IMR-90 (cell line): ENCODE data around the gene NR0B2. TPM values are rescaled to one million over a fixed set of nuclear protein-coding genes. Genes with fewer than 3 reads are reported as not detected.

ENCODE experiments used
- ATAC-seq: fragments of 200-7000 bp; cut with Tn5 transposase; 2 replicates; pipeline ENCODE4 v1.9.1; 2020; ENCODE audit warnings: low read depth, mild to moderate bottlenecking, moderate library complexity
- BruUV-seq: library from RNA; stranded (reverse); fragments of 400-500 nt; replicated peaks from 2 replicates; lab custom pipeline; 2021; lab: Mats Ljungman, UMichigan
- CTCF ChIA-PET: fragments of 300-600 bp; formaldehyde crosslinking; extraction: SDS; loops from one replicate; lab custom pipeline; 2021; ENCODE audit warnings: antibody characterized with exemption; lab: Yijun Ruan, JAX
- POLR2A ChIA-PET: fragments of 300-600 bp; sonication (Branson Sonifier 250); formaldehyde crosslinking; loops from one replicate; lab custom pipeline; 2022; ENCODE audit warnings: antibody characterized with exemption; ENCODE audit not compliant: unreplicated experiment; lab: Charles Lee
- DNase-seq: peaks from one replicate; pipeline ENCODE4 v3.0.0; 2013
- H2AFZ ChIP-seq: replicated peaks from 2 replicates; pipeline ENCODE3; 2013; ENCODE audit warnings: low read length, mild to moderate bottlenecking; ENCODE audit not compliant: poor library complexity
- H2AK5ac ChIP-seq: 2 replicates; pipeline ENCODE4 v1.6.1; 2013; ENCODE audit warnings: low read depth, low read length, inconsistent platforms
- H2AK9ac ChIP-seq: replicated peaks from 2 replicates; pipeline ENCODE3; 2013; ENCODE audit warnings: mild to moderate bottlenecking, low read depth, low read length, moderate library complexity; ENCODE audit not compliant: poor library complexity
- H2BK120ac ChIP-seq: 2 replicates; pipeline ENCODE4 v1.6.1; 2013; ENCODE audit warnings: low read depth, low read length, inconsistent platforms
- H2BK15ac ChIP-seq: 3 replicates; pipeline ENCODE4 v1.6.1; 2013; ENCODE audit warnings: low read depth, low read length, inconsistent platforms
- H2BK20ac ChIP-seq: 2 replicates; pipeline ENCODE4 v1.6.1; 2013; ENCODE audit warnings: low read depth, mild to moderate bottlenecking, inconsistent platforms, low read length, moderate library complexity
- H2BK5ac ChIP-seq: 2 replicates; pipeline ENCODE4 v1.6.1; 2013; ENCODE audit warnings: mild to moderate bottlenecking, low read depth, low read length, inconsistent platforms; ENCODE audit not compliant: poor library complexity, severe bottlenecking
- H3K14ac ChIP-seq: replicated peaks from 2 replicates; pipeline ENCODE4 v1.6.1; 2013; ENCODE audit warnings: low read depth, low read length, inconsistent platforms
- H3K18ac ChIP-seq: 2 replicates; pipeline ENCODE4 v1.6.1; 2013; ENCODE audit warnings: low read depth, low read length, control low read depth
- H3K23ac ChIP-seq: 2 replicates; pipeline ENCODE4 v1.6.1; 2013; ENCODE audit warnings: low read depth, low read length, inconsistent platforms
- H3K27ac ChIP-seq: 2 replicates; pipeline ENCODE4 v1.5.1; 2013; ENCODE audit warnings: mild to moderate bottlenecking, control low read depth, low read length; ENCODE audit not compliant: insufficient read depth
- H3K27me3 ChIP-seq: 2 replicates; pipeline ENCODE4 v1.6.1; 2013; ENCODE audit warnings: low read length; ENCODE audit not compliant: control insufficient read depth, insufficient read depth
- H3K36me3 ChIP-seq: 2 replicates; pipeline ENCODE4 v1.6.1; 2013; ENCODE audit warnings: low read length, mixed read lengths; ENCODE audit not compliant: control insufficient read depth, insufficient read depth
- H3K4ac ChIP-seq: 2 replicates; pipeline ENCODE4 v1.6.1; 2013; ENCODE audit warnings: low read depth, low read length, inconsistent platforms
- H3K4me1 ChIP-seq: 2 replicates; pipeline ENCODE4 v1.6.1; 2013; ENCODE audit warnings: low read length, mixed read lengths; ENCODE audit not compliant: control insufficient read depth, insufficient read depth
- H3K4me2 ChIP-seq: 2 replicates; pipeline ENCODE4 v1.6.1; 2013; ENCODE audit warnings: low read depth, mild to moderate bottlenecking, control low read depth, low read length, moderate library complexity
- H3K4me3 ChIP-seq: 2 replicates; pipeline ENCODE4 v1.5.1; 2013; ENCODE audit warnings: low read depth, mild to moderate bottlenecking, control low read depth, low read length, moderate library complexity; ENCODE audit not compliant: insufficient read depth
- H3K56ac ChIP-seq: 2 replicates; pipeline ENCODE4 v1.6.1; 2013; ENCODE audit warnings: low read length, inconsistent platforms; ENCODE audit not compliant: insufficient read depth; ENCODE audit errors: extremely low read depth
- H3K79me1 ChIP-seq, 2 experiments: 2 replicates each; pipeline ENCODE4 v1.6.1; 2013; ENCODE audit warnings: low read length in 2 of 2, inconsistent platforms in 1 of 2, low read depth in 1 of 2
- H3K9ac ChIP-seq: 2 replicates; pipeline ENCODE4 v1.6.1; 2013; ENCODE audit warnings: low read depth, low read length, control low read depth
- H3K9me1 ChIP-seq: 2 replicates; pipeline ENCODE4 v1.6.1; 2013; ENCODE audit warnings: low read length, inconsistent platforms; ENCODE audit not compliant: insufficient read depth
- H3K9me3 ChIP-seq: 2 replicates; pipeline ENCODE4 v1.6.1; 2013; ENCODE audit warnings: low read length; ENCODE audit not compliant: control insufficient read depth, insufficient read depth
- H4K20me1 ChIP-seq: 2 replicates; pipeline ENCODE4 v1.6.1; 2013; ENCODE audit warnings: low read length, inconsistent platforms; ENCODE audit not compliant: insufficient read depth
- H4K5ac ChIP-seq: 2 replicates; pipeline ENCODE4 v1.6.1; 2013; ENCODE audit warnings: mild to moderate bottlenecking, low read depth, low read length, control low read depth
- H4K8ac ChIP-seq, 2 experiments: 2 replicates each; pipeline ENCODE4 v1.6.1; 2013; ENCODE audit warnings: low read depth in 2 of 2, low read length in 2 of 2, control low read depth in 1 of 2, inconsistent platforms in 1 of 2
- H4K91ac ChIP-seq: 2 replicates; pipeline ENCODE4 v1.6.1; 2013; ENCODE audit warnings: low read depth, low read length, inconsistent platforms; ENCODE audit not compliant: insufficient read depth
- BHLHE40 ChIP-seq: fragments of 150-350 bp; IDR thresholded peaks from 2 replicates; pipeline ENCODE4 v1.6.1; 2016; ENCODE audit warnings: mild to moderate bottlenecking, low read depth, low read length
- CHD1 ChIP-seq: IDR thresholded peaks from 2 replicates; pipeline ENCODE4 v1.6.1; 2012; ENCODE audit warnings: low read depth, low read length, improper control_type of control experiment
- FOS ChIP-seq: fragments of 150-350 bp; IDR thresholded peaks from 2 replicates; pipeline ENCODE4 v1.6.1; 2016; ENCODE audit warnings: low read depth, low read length
- MAFK ChIP-seq: IDR thresholded peaks from 2 replicates; pipeline ENCODE4 v1.6.1; 2012; ENCODE audit warnings: low read depth, low read length, improper control_type of control experiment
- MAZ ChIP-seq: IDR thresholded peaks from 2 replicates; pipeline ENCODE4 v1.6.1; 2012; ENCODE audit warnings: low read depth, mild to moderate bottlenecking, low read length, improper control_type of control experiment, moderate library complexity, borderline replicate concordance
- MXI1 ChIP-seq: IDR thresholded peaks from 2 replicates; pipeline ENCODE4 v1.6.1; 2012; ENCODE audit warnings: low read depth, mild to moderate bottlenecking, low read length, moderate library complexity, borderline replicate concordance
- POLR2A ChIP-seq: IDR thresholded peaks from 2 replicates; pipeline ENCODE4 v1.6.1; 2012; ENCODE audit warnings: mild to moderate bottlenecking, low read depth, low read length
- RCOR1 ChIP-seq: IDR thresholded peaks from 2 replicates; pipeline ENCODE4 v1.6.1; 2012; ENCODE audit warnings: mild to moderate bottlenecking, low read length, improper control_type of control experiment; ENCODE audit not compliant: insufficient replicate concordance
- USF2 ChIP-seq: fragments of 150-350 bp; IDR thresholded peaks from 2 replicates; pipeline ENCODE4 v1.6.1; 2017; ENCODE audit warnings: mild to moderate bottlenecking, antibody characterized with exemption, low read length, low read depth
- WGBS, 2 experiments: methylation state at CpG; one replicate each; pipeline versions ENCODE4 v1.1.5 to v1.1.7; 2013; ENCODE audit warnings: missing lambda C conversion rate in 2 of 2; ENCODE audit not compliant: insufficient read length in 1 of 2; ENCODE audit errors: extremely low coverage in 2 of 2; 5-methylcytosine and 5-hydroxymethylcytosine counted together
- dilution Hi-C: fragments of 300-500 bp; cut with HindIII; formaldehyde crosslinking; loops from one replicate; pipeline ENCODE4 v1.14.3; 2018; ENCODE audit warnings: low sequenced_read_pairs; ENCODE audit not compliant: unreplicated experiment
- in situ Hi-C: fragments of 300-500 bp; cut with MboI; formaldehyde crosslinking; loops from 3 replicates; pipeline ENCODE4 v1.14.3; 2019; ENCODE audit warnings: low sequenced_read_pairs, inconsistent platforms, mixed read lengths
- intact Hi-C: fragments of 100-400 bp; cut with micrococcal nuclease; formaldehyde crosslinking; loops from 2 replicates; pipeline ENCODE4 v1.10.0; 2022
- polyA plus RNA-seq, 3 experiments: library from polyadenylated mRNA; depleted of rRNA; stranded (reverse); fragments of >200 nt; gene quantifications; 2 replicates each; pipeline ENCODE4 v1.2.3, GENCODE V29; 2012; ENCODE audit warnings: low replicate concordance in 1 of 3
- total RNA-seq: library from RNA; depleted of rRNA; stranded (reverse); fragments of >200 nt; gene quantifications from 2 replicates; pipeline ENCODE4 v1.2.3, GENCODE V29; 2012

The NR0B2 gene
- total and polyA plus RNA-seq, 2 of the 4 experiments (the other 2 are of a cell fraction): not detected

- Histone ChIP-seq H3K14ac (peak overlapping the region; percentile 72), H4K5ac (no peak overlapping the region), H3K9me3 (no peaks in the 10 kb centered on the region), H3K9me1 (peaks cover 12% of the 10 kb centered on the region), H2BK20ac (no peak overlapping the region), H3K23ac (peak overlapping the region; percentile 74; the same call in 1 of the 2 replicates), H2AFZ (peak overlapping the region; percentile 98), H3K27ac (peak overlapping the region; percentile 100), H4K91ac (peak overlapping the region; percentile 80), H2BK5ac (peak overlapping the region; percentile 94), H2BK120ac (peak overlapping the region; percentile 41), H3K4me1 (peaks cover 4% of the 10 kb centered on the region), H4K20me1 (no peaks in the 10 kb centered on the region), H4K8ac (peak overlapping the region; percentile 100), H3K36me3 (no peaks in the 10 kb centered on the region), H2AK9ac (peak overlapping the region; percentile 97), H3K27me3 (no peaks in the 10 kb centered on the region), H2AK5ac (peak overlapping the region; percentile 74; the same call in 1 of the 2 replicates), H3K9ac (peak overlapping the region; percentile 94), H3K56ac (peak overlapping the region; percentile 88), H3K4ac (peak overlapping the region; percentile 77), H3K4me3 (peak overlapping the region; percentile 62), H3K4me2 (peak overlapping the region; percentile 93), H3K18ac (no peak overlapping the region), H3K79me1 (0 out of 4 replicates have a peak, but pooled peaks cover 0 to 3% of the 10 kb centered on the region in 2 experiments), H2BK15ac (peak overlapping the region; percentile 100; the same call in 2 of the 3 replicates)
- WGBS, 2 experiments: 1% methylated on average over 58 of the region's 75 CpGs; no CpG with 5 or more reads in 1 of the 2 experiments
- in situ Hi-C loops (no loop called here), dilution Hi-C loops (no loop called here), intact Hi-C loops (loop anchor here (2.0 to 10.0 kb wide), 2 partner anchors 14 to 170 kb away; partner anchors contain the start of gene ARID1A)
- POLR2A ChIA-PET: interaction anchor here (0.6 to 1.4 kb wide), 4 partner anchors 15 to 392 kb away, joined by 3 to 7 read pairs (median 3); partner anchors contain the start of genes GPN2 and HMGN2
- peak; percentile 97 for DNase-seq
- BruUV-seq: no TSS peak
- peak; percentile 64; the same call in 1 of the 2 replicates for TF ChIP-seq MAZ
- peak; percentile 3; the same call in 1 of the 2 replicates for TF ChIP-seq BHLHE40
- TF ChIP-seq MXI1: peak; percentile 49; the same call in 1 of the 2 replicates
- TF ChIP-seq POLR2A: peak; percentile 78
- TF ChIP-seq CHD1: 0 out of 2 replicates have a peak, but pooled peaks have one; percentile 24
- no peak for TF ChIP-seq RCOR1
- peak; percentile 38; the same call in 1 of the 2 replicates for TF ChIP-seq FOS
- no peak for TF ChIP-seq MAFK
- peak; percentile 62 for TF ChIP-seq USF2
- peak; percentile 96 for ATAC-seq
- CTCF ChIA-PET: interaction anchor here (1.4 kb wide), 1 partner anchor 56 kb away, joined by 3 read pairs; no protein-coding TSS in a partner anchor
These were observed 48.9 kb downstream of the NR0B2 start for GRCh38 chr1:26864610-26865480.
